SK-N-SH (cell line): ENCODE measurements around the gene DDX54. TPM values are rescaled to one million over a fixed set of nuclear protein-coding genes. Genes with fewer than 3 reads are reported as not detected.

Experiments used
- CTCF ChIA-PET: fragments of 300-600, 350-600 bp; formaldehyde crosslinking; extraction: SDS; loops from one replicate; lab custom pipeline; 2021; lab: Yijun Ruan, JAX
- POLR2A ChIA-PET: fragments of 350-600 bp; sonication (Branson Sonifier 250); formaldehyde crosslinking; extraction: SDS; loops from one replicate; lab custom pipeline; 2020; ENCODE audit warnings: antibody characterized with exemption, inconsistent platforms; lab: Yijun Ruan, JAX
- DNase-seq: peaks from one replicate; pipeline ENCODE4 v3.0.0; 2012
- H2AFZ ChIP-seq: fragments of 200-600 bp; sonication (generic); 2 replicates; pipeline ENCODE4 v1.8.1; 2016; ENCODE audit warnings: antibody characterized with exemption, mild to moderate bottlenecking, low read depth
- H3F3A ChIP-seq: fragments of 200-600 bp; sonication (generic); replicated peaks from 2 replicates; pipeline ENCODE3; 2016; ENCODE audit warnings: antibody characterized with exemption, mild to moderate bottlenecking; ENCODE audit not compliant: insufficient read depth
- H3K27ac ChIP-seq, 2 experiments: fragments of 200-500 bp in 1 of 2; fragments of 200-600 bp in 1 of 2; sonication (Bioruptor generic) in 1 of 2; sonication (generic), shearing (Covaris generic) in 1 of 2; 2 replicates each; pipeline versions ENCODE4 v1.5.1 to v1.6.1; 2014 to 2016; ENCODE audit warnings: low read depth in 2 of 2, inconsistent platforms in 1 of 2, low read length in 1 of 2, mild to moderate bottlenecking in 1 of 2, mixed read lengths in 1 of 2
- H3K27me3 ChIP-seq: fragments of 200-600 bp; sonication (generic), shearing (Covaris generic); 2 replicates; pipeline ENCODE4 v1.6.1; 2016; ENCODE audit warnings: mixed run types; ENCODE audit not compliant: insufficient read depth
- H3K36me3 ChIP-seq, 2 experiments: fragments of 200-500 bp in 1 of 2; fragments of 200-600 bp in 1 of 2; sonication (Bioruptor generic) in 1 of 2; sonication (generic) in 1 of 2; replicated peaks in 1 of 2; 2 replicates each; pipeline versions ENCODE3 to v1.5.1; 2014 to 2016; ENCODE audit warnings: low read length in 1 of 2, mild to moderate bottlenecking in 1 of 2; ENCODE audit not compliant: insufficient read depth in 2 of 2, control insufficient read depth in 1 of 2
- H3K4me1 ChIP-seq, 2 experiments: fragments of 200-500 bp in 1 of 2; fragments of 200-600 bp in 1 of 2; sonication (Bioruptor generic) in 1 of 2; sonication (generic), shearing (Covaris generic) in 1 of 2; 2 replicates each; pipeline versions ENCODE4 v1.5.1 to v1.6.1; 2014 to 2016; ENCODE audit warnings: low read depth in 1 of 2, low read length in 1 of 2, mixed run types in 1 of 2; ENCODE audit not compliant: insufficient read depth in 2 of 2, control insufficient read depth in 1 of 2
- H3K4me2 ChIP-seq: fragments of 200-600 bp; sonication (generic), shearing (Covaris generic); 2 replicates; pipeline ENCODE4 v1.6.1; 2017; ENCODE audit warnings: mixed run types
- H3K4me3 ChIP-seq, 2 experiments: fragments of 200-500 bp in 1 of 2; fragments of 200-600 bp in 1 of 2; sonication (Bioruptor generic) in 1 of 2; sonication (generic), shearing (Covaris generic) in 1 of 2; 2 replicates each; pipeline versions ENCODE4 v1.5.1 to v1.8.1; 2014 to 2016; ENCODE audit warnings: low read depth in 2 of 2, inconsistent platforms in 1 of 2, low read length in 1 of 2, mild to moderate bottlenecking in 1 of 2, mixed read lengths in 1 of 2, moderate library complexity in 1 of 2
- H3K79me2 ChIP-seq: fragments of 200-600 bp; sonication (generic); 2 replicates; pipeline ENCODE4 v1.8.1; 2017; ENCODE audit warnings: mild to moderate bottlenecking; ENCODE audit not compliant: insufficient read depth
- H3K9ac ChIP-seq: fragments of 200-600 bp; sonication (generic); 2 replicates; pipeline ENCODE4 v1.6.1; 2017; ENCODE audit warnings: mixed run types
- H3K9me2 ChIP-seq: fragments of 200-600 bp; sonication (generic); 2 replicates; pipeline ENCODE4 v1.6.1; 2017; ENCODE audit warnings: mixed run types
- H3K9me3 ChIP-seq: fragments of 200-600 bp; sonication (generic); 2 replicates; pipeline ENCODE4 v1.6.1; 2017; ENCODE audit warnings: mixed run types, mild to moderate bottlenecking, moderate library complexity
- H4K20me1 ChIP-seq: fragments of 200-600 bp; sonication (generic); 2 replicates; pipeline ENCODE4 v1.6.1; 2017; ENCODE audit warnings: mild to moderate bottlenecking, mixed run types; ENCODE audit not compliant: insufficient read depth
- CHD2 ChIP-seq: fragments of 150-350 bp; IDR thresholded peaks from 2 replicates; pipeline ENCODE4 v1.6.1; 2018; ENCODE audit warnings: low read length; ENCODE audit not compliant: partially characterized antibody
- ELF1 ChIP-seq: IDR thresholded peaks from 2 replicates; pipeline ENCODE4 v1.4.0; 2012
- EP300 ChIP-seq, 2 experiments: IDR thresholded peaks; 2 replicates each; pipeline versions ENCODE4 v1.4.0 to v1.6.1; 2012; ENCODE audit warnings: borderline replicate concordance in 1 of 2, low read depth in 1 of 2, low read length in 1 of 2
- EZH2phosphoT487 ChIP-seq: fragments of 200-600 bp; sonication (generic); IDR thresholded peaks from 2 replicates; pipeline ENCODE4 v1.6.1; 2017; ENCODE audit warnings: low read depth, mixed run types, mild to moderate bottlenecking, antibody characterized with exemption, moderate library complexity, borderline replicate concordance
- MXI1 ChIP-seq: IDR thresholded peaks from 2 replicates; pipeline ENCODE4 v1.6.1; 2012; ENCODE audit warnings: mild to moderate bottlenecking, low read depth, low read length, improper control_type of control experiment
- POLR2AphosphoS5 ChIP-seq: IDR thresholded peaks from 2 replicates; pipeline ENCODE4 v1.6.1; 2012; ENCODE audit warnings: low read depth, low read length
- RFX5 ChIP-seq: IDR thresholded peaks from 2 replicates; pipeline ENCODE4 v1.6.1; 2012; ENCODE audit warnings: mild to moderate bottlenecking, improper control_type of control experiment, low read length
- RXRA ChIP-seq: IDR thresholded peaks from 2 replicates; pipeline ENCODE4 v1.4.0; 2012; ENCODE audit warnings: low read depth, mild to moderate bottlenecking, borderline replicate concordance
- TAF1 ChIP-seq: IDR thresholded peaks from 2 replicates; pipeline ENCODE4 v1.6.1; 2012; ENCODE audit warnings: low read depth, mild to moderate bottlenecking, low read length, moderate library complexity, borderline replicate concordance
- TCF12 ChIP-seq: IDR thresholded peaks from 2 replicates; pipeline ENCODE4 v1.4.0; 2012
- YY1 ChIP-seq: IDR thresholded peaks from 2 replicates; pipeline ENCODE4 v1.4.0; 2012; ENCODE audit warnings: low read depth, mild to moderate bottlenecking
- WGBS: methylation state at CpG from one replicate; pipeline ENCODE4 v1.1.6; 2017; ENCODE audit warnings: low lambda C conversion rate; 5-methylcytosine and 5-hydroxymethylcytosine counted together
- polyA plus RNA-seq, 3 experiments: library from polyadenylated mRNA; depleted of rRNA; stranded (reverse); fragments of >200 nt; gene quantifications; 2 replicates each; pipeline ENCODE4 v1.2.3, GENCODE V29; 2012
- TF ChIP-seq, protein P1 (sequence below): IDR thresholded peaks from 2 replicates; pipeline ENCODE4; 2012
- TF ChIP-seq, protein P2 (sequence below): IDR thresholded peaks from 2 replicates; pipeline ENCODE4 v1.4.0; 2012; ENCODE audit warnings: low read depth, borderline replicate concordance
- TF ChIP-seq, protein P3 (sequence below): fragments of 150-350 bp; IDR thresholded peaks from 2 replicates; pipeline ENCODE4 v1.6.1; 2017; ENCODE audit warnings: antibody characterized with exemption, low read length, low read depth, borderline replicate concordance
- TF ChIP-seq, protein P4 (sequence below): IDR thresholded peaks from 2 replicates; pipeline ENCODE4 v1.4.0; 2012; ENCODE audit warnings: low read depth
- TF ChIP-seq, protein P5 (sequence below): fragments of 150-350 bp; IDR thresholded peaks from 2 replicates; pipeline ENCODE4 v1.6.1; 2016; ENCODE audit warnings: mild to moderate bottlenecking, low read depth, low read length
- TF ChIP-seq, protein P6 (sequence below): IDR thresholded peaks from 2 replicates; pipeline ENCODE4 v1.6.1; 2012; ENCODE audit warnings: mild to moderate bottlenecking, low read depth, low read length, moderate library complexity

The DDX54 gene
- polyA plus RNA-seq, 1 of the 3 experiments (the other 2 are of a cell fraction): 69.9 TPM

DNA sequence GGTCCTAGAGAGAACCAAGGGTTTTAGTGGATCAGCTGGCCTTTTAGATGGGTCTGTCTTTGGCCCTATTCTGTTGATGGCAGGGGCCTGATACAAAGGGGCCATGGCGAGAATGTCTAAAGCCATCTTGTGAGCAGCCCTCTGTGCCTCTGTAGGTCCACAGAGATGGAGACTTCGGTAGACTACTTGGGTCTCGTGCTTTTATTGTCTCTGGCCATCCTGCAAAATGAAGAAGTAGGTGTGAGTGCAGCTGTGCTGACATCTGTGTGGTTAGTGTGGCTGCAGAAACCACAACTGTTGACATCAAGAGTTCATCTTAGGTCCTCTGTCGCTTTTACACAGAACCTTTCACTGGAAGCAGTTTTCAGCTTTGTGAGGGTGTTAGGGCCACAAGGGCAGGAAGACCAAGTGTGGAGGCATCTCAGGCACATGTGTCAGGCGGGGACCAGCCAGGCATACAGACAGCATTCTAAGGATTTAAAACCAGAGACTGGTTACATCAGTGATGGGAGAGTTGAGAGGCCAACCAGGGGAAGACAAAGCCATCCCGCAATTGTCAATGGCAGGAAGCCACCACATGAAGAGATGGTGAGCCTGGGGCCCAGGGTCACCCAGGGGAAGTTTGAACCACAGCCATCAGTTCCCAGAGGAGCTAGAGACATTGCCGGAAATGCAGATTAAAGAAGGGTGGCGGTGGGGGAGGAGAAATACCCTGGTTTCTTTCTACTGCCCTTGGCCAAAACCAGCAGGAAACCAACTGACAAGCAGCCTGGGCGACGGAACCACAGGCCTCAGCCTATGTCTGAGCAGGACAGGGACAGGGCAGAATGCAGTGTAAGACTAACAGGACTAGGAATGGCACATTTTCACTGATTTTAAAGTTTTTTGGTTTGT, 23.0 kb upstream of the DDX54 start:
- no peaks in the 10 kb centered on the region for H3K9me2 ChIP-seq
- no peaks in the 10 kb centered on the region for H3K27me3 ChIP-seq
- CTCF ChIA-PET: no interaction called here
- H3K36me3 ChIP-seq: no peaks in the 10 kb centered on the region
- no peak overlapping the region for H3K27ac ChIP-seq
- H3K9ac ChIP-seq: no peak overlapping the region
- no peaks in the 10 kb centered on the region for H3K4me1 ChIP-seq
- TF ChIP-seq, protein P1, sequence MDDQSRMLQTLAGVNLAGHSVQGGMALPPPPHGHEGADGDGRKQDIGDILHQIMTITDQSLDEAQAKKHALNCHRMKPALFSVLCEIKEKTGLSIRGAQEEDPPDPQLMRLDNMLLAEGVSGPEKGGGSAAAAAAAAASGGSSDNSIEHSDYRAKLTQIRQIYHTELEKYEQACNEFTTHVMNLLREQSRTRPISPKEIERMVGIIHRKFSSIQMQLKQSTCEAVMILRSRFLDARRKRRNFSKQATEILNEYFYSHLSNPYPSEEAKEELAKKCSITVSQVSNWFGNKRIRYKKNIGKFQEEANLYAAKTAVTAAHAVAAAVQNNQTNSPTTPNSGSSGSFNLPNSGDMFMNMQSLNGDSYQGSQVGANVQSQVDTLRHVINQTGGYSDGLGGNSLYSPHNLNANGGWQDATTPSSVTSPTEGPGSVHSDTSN: no peak
- TF ChIP-seq CHD2: no peak
- TF ChIP-seq, protein P2, sequence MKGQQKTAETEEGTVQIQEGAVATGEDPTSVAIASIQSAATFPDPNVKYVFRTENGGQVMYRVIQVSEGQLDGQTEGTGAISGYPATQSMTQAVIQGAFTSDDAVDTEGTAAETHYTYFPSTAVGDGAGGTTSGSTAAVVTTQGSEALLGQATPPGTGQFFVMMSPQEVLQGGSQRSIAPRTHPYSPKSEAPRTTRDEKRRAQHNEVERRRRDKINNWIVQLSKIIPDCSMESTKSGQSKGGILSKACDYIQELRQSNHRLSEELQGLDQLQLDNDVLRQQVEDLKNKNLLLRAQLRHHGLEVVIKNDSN: no peak
- TF ChIP-seq, protein P3, sequence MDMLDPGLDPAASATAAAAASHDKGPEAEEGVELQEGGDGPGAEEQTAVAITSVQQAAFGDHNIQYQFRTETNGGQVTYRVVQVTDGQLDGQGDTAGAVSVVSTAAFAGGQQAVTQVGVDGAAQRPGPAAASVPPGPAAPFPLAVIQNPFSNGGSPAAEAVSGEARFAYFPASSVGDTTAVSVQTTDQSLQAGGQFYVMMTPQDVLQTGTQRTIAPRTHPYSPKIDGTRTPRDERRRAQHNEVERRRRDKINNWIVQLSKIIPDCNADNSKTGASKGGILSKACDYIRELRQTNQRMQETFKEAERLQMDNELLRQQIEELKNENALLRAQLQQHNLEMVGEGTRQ: no peak
- TF ChIP-seq, protein P4, sequence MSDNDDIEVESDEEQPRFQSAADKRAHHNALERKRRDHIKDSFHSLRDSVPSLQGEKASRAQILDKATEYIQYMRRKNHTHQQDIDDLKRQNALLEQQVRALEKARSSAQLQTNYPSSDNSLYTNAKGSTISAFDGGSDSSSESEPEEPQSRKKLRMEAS: no peak
- no peak for TF ChIP-seq TAF1
- no peak for TF ChIP-seq YY1
- no peak for TF ChIP-seq TCF12
- TF ChIP-seq, all 33 proteins: peak for 0
- Histone ChIP-seq H3K9me3 (no peaks in the 10 kb centered on the region), H4K20me1 (no peaks in the 10 kb centered on the region), H3K4me3 (no peak overlapping the region), H3K79me2 (no peaks in the 10 kb centered on the region), H3K4me2 (no peak overlapping the region), H2AFZ (no peak overlapping the region), H3F3A (no peaks in the 10 kb centered on the region)
- no peak for DNase-seq
- WGBS: 84% methylated on average over 10 of the region's 10 CpGs
- POLR2A ChIA-PET: no interaction called here

DNA sequence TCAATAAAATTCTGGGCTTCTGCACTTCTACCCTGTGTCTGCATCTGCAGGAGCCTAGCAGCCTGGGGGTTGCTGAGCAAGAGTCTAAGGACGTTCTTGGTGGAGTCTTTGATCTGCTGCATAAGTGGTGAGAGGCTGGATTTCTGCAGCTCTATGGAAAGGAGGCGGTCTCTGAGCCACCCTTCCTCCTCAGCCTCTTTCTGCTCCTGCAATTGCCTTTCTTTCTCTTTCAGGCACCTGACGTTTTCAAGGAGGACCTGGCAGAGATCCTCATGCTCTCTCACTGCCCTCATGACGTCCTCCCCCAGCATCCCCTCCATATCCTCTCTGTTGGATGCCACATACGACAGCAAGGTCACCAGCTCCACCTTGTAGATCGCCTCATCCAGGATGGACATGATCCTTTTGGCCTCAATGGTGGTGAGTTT, 22.3 kb upstream of the DDX54 start:
- Histone ChIP-seq H4K20me1 (no peaks in the 10 kb centered on the region), H3K4me2 (no peak overlapping the region), H3K9me3 (no peaks in the 10 kb centered on the region), H3K27ac (no peak overlapping the region), H3K79me2 (no peaks in the 10 kb centered on the region), H3K9ac (no peak overlapping the region), H3K4me1 (no peaks in the 10 kb centered on the region), H3K4me3 (no peak overlapping the region), H3F3A (no peaks in the 10 kb centered on the region), H3K27me3 (no peaks in the 10 kb centered on the region), H3K9me2 (no peaks in the 10 kb centered on the region), H3K36me3 (no peaks in the 10 kb centered on the region), H2AFZ (0 out of 2 replicates have a peak overlapping the region, but pooled peaks have one; percentile 35)
- DNase-seq: no peak
- 82% methylated on average over 6 of the region's 6 CpGs for WGBS
- CTCF ChIA-PET: no interaction called here
- POLR2A ChIA-PET: no interaction called here
- TF ChIP-seq RFX5 (no peak), RXRA (no peak), POLR2AphosphoS5 (no peak), MXI1 (no peak), ELF1 (no peak), EP300 (IDR thresholded peaks at IDR 0.05; ENCODE audit: borderline replicate concordance in 1 of 2, low read depth in 1 of 2, low read length in 1 of 2) (no peak), EZH2phosphoT487 (no peak)
- TF ChIP-seq, protein P5, sequence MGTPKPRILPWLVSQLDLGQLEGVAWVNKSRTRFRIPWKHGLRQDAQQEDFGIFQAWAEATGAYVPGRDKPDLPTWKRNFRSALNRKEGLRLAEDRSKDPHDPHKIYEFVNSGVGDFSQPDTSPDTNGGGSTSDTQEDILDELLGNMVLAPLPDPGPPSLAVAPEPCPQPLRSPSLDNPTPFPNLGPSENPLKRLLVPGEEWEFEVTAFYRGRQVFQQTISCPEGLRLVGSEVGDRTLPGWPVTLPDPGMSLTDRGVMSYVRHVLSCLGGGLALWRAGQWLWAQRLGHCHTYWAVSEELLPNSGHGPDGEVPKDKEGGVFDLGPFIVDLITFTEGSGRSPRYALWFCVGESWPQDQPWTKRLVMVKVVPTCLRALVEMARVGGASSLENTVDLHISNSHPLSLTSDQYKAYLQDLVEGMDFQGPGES: no peak
- TF ChIP-seq, protein P6, sequence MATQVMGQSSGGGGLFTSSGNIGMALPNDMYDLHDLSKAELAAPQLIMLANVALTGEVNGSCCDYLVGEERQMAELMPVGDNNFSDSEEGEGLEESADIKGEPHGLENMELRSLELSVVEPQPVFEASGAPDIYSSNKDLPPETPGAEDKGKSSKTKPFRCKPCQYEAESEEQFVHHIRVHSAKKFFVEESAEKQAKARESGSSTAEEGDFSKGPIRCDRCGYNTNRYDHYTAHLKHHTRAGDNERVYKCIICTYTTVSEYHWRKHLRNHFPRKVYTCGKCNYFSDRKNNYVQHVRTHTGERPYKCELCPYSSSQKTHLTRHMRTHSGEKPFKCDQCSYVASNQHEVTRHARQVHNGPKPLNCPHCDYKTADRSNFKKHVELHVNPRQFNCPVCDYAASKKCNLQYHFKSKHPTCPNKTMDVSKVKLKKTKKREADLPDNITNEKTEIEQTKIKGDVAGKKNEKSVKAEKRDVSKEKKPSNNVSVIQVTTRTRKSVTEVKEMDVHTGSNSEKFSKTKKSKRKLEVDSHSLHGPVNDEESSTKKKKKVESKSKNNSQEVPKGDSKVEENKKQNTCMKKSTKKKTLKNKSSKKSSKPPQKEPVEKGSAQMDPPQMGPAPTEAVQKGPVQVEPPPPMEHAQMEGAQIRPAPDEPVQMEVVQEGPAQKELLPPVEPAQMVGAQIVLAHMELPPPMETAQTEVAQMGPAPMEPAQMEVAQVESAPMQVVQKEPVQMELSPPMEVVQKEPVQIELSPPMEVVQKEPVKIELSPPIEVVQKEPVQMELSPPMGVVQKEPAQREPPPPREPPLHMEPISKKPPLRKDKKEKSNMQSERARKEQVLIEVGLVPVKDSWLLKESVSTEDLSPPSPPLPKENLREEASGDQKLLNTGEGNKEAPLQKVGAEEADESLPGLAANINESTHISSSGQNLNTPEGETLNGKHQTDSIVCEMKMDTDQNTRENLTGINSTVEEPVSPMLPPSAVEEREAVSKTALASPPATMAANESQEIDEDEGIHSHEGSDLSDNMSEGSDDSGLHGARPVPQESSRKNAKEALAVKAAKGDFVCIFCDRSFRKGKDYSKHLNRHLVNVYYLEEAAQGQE: no peak
- TF ChIP-seq, protein P1: no peak
